T-helper 2 cell treated with Interferon-gamma antibody and Interleukin-4, amounts not matched to agents 5 μg/mL and 100 μg/mL, for 36 hours (primary cell): ENCODE results near the gene PLA2G2D.

Experiments
- DNase-seq: peaks from one replicate; pipeline ENCODE4 v3.0.0; 2021; ENCODE audit warnings: low spot score
- H3K27ac Mint-ChIP-seq: one replicate; pipeline ENCODE4 v1.8.0; 2021; ENCODE audit warnings: mild to moderate bottlenecking, mixed read lengths
- H3K27me3 Mint-ChIP-seq: one replicate; pipeline ENCODE4 v1.8.0; 2021; ENCODE audit warnings: low read depth, mixed read lengths
- H3K36me3 Mint-ChIP-seq: one replicate; pipeline ENCODE4 v1.8.0; 2021; ENCODE audit warnings: low read depth, mixed read lengths
- H3K4me1 Mint-ChIP-seq: one replicate; pipeline ENCODE4 v1.8.0; 2021; ENCODE audit warnings: low read depth, mixed read lengths
- H3K4me3 Mint-ChIP-seq: one replicate; pipeline ENCODE4 v1.8.0; 2022; ENCODE audit warnings: mild to moderate bottlenecking, moderate library complexity, mixed read lengths
- H3K9me3 Mint-ChIP-seq: one replicate; pipeline ENCODE4 v1.8.0; 2021; ENCODE audit warnings: mixed read lengths

Gene PLA2G2D

DNA sequence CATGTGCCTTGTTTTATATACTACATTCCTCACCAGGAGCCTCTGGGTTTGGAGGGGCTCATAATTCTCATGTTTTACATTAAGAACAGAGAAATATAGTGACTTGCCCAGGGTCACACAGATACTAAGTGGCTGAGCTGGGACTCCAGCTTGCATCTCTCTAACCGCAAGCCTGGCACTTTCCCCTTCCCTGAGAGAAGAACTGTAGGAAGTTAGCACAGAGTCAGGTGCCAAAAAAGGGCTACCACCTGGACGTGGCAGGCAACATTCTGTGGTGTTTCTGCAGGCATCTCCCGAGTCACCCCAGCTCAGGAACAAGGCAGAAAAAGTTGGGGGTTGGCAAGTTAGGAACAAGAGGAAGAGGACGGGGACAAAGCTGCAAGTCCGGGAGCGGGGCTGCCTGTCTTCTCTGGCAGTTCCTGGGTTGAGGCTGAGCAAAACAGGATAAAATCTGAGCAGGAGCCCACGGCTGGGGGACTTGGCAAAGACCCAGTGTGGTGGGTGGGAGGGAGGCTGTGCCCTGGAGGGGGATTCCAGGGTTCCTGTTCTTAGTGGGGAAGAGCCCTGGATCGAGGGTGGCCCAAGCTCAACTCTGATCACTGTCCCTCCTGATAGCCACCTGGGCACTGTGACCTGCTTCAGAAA, 39.6 kb downstream of the PLA2G2D start:
- Mint-ChIP-seq H3K36me3 (no peaks in the 10 kb centered on the region), H3K27me3 (peaks cover 39% of the 10 kb centered on the region), H3K9me3 (no peaks in the 10 kb centered on the region), H3K27ac (no peak overlapping the region), H3K4me3 (no peak overlapping the region), H3K4me1 (peaks cover 7% of the 10 kb centered on the region)
- DNase-seq = no peak

DNA sequence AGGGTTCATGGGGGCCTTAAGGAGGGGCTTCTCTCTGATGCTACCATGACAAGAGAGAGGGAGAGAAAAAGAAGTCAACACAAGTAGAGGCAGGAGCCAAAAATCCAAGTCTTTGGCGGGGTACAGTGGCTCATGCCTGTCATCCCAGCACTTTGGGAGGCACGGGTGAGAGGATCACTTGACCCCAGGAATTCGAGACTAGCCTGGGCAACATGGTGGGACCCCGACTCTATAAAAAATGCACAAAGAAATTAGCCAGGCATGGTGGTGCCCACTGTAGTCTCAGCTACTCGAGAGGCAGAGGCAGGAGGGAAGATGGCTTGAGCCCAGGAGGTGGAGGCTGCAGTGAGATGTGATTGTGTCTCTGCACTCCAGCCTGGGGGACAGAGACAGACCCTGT, 40.6 kb downstream of the PLA2G2D start:
- peaks cover 40% of the 10 kb centered on the region for H3K27me3 Mint-ChIP-seq

DNA sequence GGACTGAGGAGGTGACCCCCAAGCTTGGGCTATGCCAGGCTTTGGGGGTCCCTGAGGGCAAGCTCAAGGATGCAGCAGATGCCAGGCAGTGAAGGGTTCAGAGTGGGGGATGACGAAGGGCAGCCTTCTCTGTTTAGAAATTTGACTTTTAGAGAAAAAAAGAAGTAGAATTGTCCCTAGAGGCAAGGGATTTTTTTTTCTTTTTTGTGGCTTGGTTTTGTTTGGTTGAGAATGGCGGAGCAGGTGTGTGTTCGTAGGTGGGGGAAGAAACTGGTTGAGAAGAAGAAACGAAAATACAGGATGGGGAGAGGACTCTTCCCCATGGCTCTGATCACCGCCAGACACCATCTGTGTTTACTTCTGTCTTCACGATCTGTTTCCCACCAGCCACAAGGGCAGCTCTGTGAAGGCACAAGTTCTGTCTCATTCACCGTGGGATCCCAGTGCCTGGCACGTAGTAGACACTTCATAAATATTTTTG, 41.1 kb downstream of the PLA2G2D start:
- Mint-ChIP-seq H3K9me3 (no peaks in the 10 kb centered on the region), H3K27ac (no peak overlapping the region), H3K27me3 (peaks cover 40% of the 10 kb centered on the region), H3K36me3 (no peaks in the 10 kb centered on the region), H3K4me1 (peaks cover 7% of the 10 kb centered on the region), H3K4me3 (no peak overlapping the region)
- no peak for DNase-seq

More for the DNA sequence above, 40.6 kb downstream of the PLA2G2D start:
- Mint-ChIP-seq H3K27ac (no peak overlapping the region), H3K9me3 (no peaks in the 10 kb centered on the region), H3K4me1 (peaks cover 7% of the 10 kb centered on the region), H3K4me3 (no peak overlapping the region), H3K36me3 (no peaks in the 10 kb centered on the region)
- no peak for DNase-seq

DNA sequence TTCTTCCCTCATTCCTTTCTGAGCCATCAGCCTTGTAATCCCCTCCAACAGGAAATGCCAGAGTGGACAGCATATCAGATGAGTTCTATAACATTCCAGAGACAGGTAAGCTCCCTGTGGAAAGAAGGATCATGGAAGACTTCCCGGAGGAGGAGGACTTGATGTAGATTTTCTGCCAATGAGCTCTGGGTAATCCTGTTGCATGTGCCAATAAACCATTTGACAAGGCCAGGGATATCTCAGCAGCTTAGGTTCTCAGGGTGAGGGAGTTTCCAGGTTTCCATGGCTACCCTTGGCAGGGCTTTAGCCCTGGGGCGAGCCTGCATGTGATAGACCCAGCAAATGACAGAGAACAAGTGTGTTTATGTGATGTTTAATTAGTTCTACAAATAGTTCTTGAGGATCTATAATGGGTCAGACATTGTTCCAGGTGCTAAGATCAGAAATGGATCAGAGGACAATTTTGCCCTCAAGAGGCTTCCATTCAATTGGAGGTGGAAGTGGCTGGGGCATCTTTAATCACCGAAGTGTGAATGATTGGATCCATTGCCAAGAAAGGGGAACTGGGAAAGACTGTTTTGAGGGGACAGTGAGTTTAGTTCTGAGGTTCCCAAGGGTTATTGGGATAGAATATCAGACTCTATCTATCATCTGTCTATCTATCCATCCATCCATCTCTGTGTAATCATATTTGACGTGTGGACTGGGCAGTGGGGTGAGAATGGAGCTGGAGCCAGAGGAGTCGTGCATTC, 42.5 kb downstream of the PLA2G2D start:
- DNase-seq = no peak
- Mint-ChIP-seq H3K4me3 (no peak overlapping the region), H3K27ac (no peak overlapping the region), H3K36me3 (no peaks in the 10 kb centered on the region), H3K4me1 (peaks cover 7% of the 10 kb centered on the region), H3K9me3 (no peaks in the 10 kb centered on the region), H3K27me3 (peaks cover 35% of the 10 kb centered on the region)

DNA sequence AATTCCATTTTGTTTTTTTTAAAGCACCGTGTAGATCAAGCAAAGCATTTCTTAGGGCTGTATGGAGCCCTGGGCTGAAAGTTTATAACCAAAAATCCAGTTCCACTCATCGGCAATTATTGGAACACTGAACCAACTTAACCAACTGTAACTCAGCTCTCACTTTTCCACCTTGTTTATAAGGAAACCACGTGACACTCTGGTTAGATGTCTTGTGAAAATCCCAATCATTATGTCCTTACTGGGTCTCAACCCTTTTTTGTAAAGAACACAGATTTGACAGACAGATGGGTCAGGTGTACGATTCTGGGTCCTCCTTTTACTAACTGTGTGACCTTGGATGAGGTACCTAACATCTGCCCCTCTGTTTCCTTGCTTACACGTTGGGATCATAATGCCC, 43.1 kb downstream of the PLA2G2D start:
- no peak overlapping the region for H3K27ac Mint-ChIP-seq
- H3K9me3 Mint-ChIP-seq = no peaks in the 10 kb centered on the region
- H3K36me3 Mint-ChIP-seq = no peaks in the 10 kb centered on the region
- H3K4me1 Mint-ChIP-seq = peaks cover 4% of the 10 kb centered on the region
- H3K4me3 Mint-ChIP-seq = no peak overlapping the region
- DNase-seq = no peak
- H3K27me3 Mint-ChIP-seq = peaks cover 31% of the 10 kb centered on the region

DNA sequence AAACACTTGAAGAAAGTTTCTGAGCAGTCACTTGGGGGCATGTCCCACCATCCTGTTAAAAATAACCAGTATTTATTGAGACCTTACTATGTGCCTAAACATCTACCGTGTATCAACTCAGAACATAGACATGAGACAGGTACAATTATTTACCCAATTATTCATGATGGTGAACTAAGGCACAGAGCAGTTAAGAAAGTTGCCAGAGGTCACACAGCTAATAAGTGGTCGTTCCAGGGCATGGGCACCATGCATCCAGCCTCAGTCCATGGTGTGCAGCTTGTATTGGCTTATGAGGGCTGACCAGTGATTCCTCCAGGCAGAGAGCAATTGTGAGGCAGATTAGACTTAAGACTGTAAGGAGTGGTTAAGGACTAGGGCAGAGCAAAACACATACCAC, 44.0 kb downstream of the PLA2G2D start:
- peaks cover 27% of the 10 kb centered on the region for H3K27me3 Mint-ChIP-seq
- H3K4me1 Mint-ChIP-seq = no peaks in the 10 kb centered on the region
- no peaks in the 10 kb centered on the region for H3K36me3 Mint-ChIP-seq
- no peaks in the 10 kb centered on the region for H3K9me3 Mint-ChIP-seq
- no peak overlapping the region for H3K27ac Mint-ChIP-seq
- no peak overlapping the region for H3K4me3 Mint-ChIP-seq
- DNase-seq = no peak

DNA sequence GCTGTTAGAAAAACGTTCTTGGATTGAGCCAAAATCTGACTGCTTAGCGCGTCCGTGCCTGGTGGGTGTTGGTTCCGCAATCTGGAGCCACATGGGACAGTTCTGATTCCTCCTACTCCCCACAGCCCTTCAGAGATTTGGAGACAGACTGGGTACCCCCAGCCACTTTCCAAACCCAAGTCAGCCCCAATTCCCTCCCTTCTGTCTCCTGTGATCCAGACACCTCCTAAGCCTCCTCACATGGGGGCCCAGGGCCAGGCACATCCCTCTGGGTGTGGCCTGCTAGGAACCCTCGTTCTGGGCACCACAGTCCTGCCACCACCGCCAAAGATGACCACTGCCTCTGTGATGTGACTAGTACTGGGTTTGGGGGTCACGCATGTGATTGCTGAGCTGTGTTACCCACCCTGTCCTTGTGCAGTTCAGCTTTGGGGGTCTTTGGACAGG, 44.6 kb downstream of the PLA2G2D start:
- H3K4me1 Mint-ChIP-seq = no peaks in the 10 kb centered on the region
- H3K36me3 Mint-ChIP-seq = no peaks in the 10 kb centered on the region
- peaks cover 24% of the 10 kb centered on the region for H3K27me3 Mint-ChIP-seq
- H3K27ac Mint-ChIP-seq = no peak overlapping the region
- H3K9me3 Mint-ChIP-seq = no peaks in the 10 kb centered on the region
- DNase-seq = no peak
- H3K4me3 Mint-ChIP-seq = no peak overlapping the region

DNA sequence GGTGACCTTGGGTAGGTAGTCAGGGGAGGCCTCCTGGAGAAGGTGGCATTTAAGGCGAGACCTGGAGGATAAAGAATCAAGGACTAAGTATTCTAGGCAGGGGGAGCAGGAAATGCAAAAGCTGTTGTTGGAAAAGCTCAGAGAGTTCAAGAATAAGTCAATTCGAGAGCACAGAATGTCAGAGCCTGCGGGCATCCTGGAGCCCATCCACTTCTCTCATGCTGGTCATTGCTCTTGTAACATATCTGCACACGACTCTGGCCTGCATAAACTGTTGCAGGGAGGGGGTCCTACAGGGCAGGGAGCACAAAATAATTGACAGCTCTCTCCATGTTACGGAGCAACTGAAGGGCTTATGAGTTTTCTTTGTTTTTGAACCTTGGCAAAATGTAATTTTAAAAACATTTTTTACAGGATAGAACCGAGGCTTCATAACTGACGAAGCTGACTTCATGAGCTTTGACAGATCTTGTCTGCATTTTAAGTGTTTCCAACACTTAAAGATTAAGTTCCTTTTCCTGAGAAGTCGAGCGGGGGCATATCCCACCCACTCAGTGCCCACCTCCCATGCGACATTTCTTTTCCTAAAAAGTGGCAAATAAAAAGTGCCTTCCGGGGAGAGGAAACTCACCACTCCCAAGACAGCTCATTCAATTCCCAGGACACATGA, 45.1 kb downstream of the PLA2G2D start:
- no peaks in the 10 kb centered on the region for H3K36me3 Mint-ChIP-seq
- no peak overlapping the region for H3K27ac Mint-ChIP-seq
- H3K4me3 Mint-ChIP-seq = no peak overlapping the region
- H3K27me3 Mint-ChIP-seq = peaks cover 24% of the 10 kb centered on the region
- DNase-seq = no peak
- no peaks in the 10 kb centered on the region for H3K4me1 Mint-ChIP-seq
- no peaks in the 10 kb centered on the region for H3K9me3 Mint-ChIP-seq

DNA sequence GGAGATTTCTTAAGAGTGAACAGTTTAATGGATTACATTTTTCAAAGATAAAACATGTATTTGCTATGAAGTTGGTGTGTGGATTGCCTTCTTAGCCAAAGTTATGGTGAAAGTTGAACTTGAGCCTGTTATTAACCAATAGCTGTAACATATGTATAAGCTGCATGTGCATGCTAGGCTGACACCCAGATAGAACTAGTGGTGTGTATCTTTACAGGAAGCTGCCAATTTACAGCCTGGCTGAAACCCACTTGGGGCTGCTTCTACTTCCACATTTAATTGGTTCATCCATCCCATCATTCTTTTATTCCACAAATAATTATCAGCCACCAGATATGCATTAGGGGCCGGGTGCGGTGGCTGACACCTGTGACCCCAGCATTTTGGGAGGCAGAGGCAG, 46.1 kb downstream of the PLA2G2D start:
- Mint-ChIP-seq H3K27me3 (peaks cover 15% of the 10 kb centered on the region), H3K4me1 (no peaks in the 10 kb centered on the region), H3K27ac (no peak overlapping the region), H3K9me3 (no peaks in the 10 kb centered on the region), H3K36me3 (no peaks in the 10 kb centered on the region), H3K4me3 (no peak overlapping the region)
- DNase-seq = no peak

DNA sequence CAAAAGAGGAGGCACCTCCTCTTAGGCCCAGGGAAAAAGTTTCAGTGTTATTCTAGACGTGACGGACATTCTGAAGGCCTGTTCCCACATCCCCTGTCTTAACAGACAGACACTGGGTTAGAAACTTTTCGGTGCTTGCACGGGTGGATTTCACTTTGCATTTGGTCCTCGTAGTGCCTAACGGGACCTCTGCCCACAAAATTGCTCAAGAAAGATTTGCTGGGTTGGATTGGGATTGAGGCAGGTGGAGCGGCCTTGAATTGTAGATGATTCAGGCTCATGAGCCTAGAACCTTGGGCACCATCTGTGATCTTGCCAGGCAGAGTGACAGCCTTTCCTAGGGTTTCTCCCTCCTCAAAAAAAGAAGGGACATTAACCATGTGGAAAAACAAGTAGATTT, 46.6 kb downstream of the PLA2G2D start:
- Mint-ChIP-seq H3K27me3 (peaks cover 10% of the 10 kb centered on the region), H3K4me3 (no peak overlapping the region), H3K27ac (no peak overlapping the region), H3K36me3 (no peaks in the 10 kb centered on the region), H3K9me3 (no peaks in the 10 kb centered on the region), H3K4me1 (no peaks in the 10 kb centered on the region)
- no peak for DNase-seq

DNA sequence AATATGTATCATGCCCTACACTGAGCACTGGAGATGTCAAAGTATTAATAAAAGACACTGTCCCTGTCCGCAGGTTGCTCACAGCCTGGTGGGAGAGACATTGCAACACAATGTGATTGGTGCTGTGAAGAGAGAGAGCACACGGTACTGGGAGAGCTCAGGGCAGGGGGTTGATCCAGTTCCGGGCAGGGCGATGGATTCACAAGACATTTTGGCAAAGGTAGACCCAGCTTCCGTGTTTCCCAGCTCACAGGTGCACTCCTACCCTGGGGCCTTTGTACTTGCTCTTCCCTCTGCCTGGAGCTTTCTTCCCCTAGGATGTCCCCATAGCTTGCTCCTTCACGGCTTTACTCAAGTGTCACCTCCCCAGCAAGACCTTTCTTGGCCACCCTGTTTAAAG, 47.9 kb downstream of the PLA2G2D start:
- Mint-ChIP-seq H3K9me3 (no peaks in the 10 kb centered on the region), H3K36me3 (no peaks in the 10 kb centered on the region), H3K4me1 (no peaks in the 10 kb centered on the region), H3K27me3 (peaks cover 4% of the 10 kb centered on the region), H3K4me3 (no peak overlapping the region), H3K27ac (no peak overlapping the region)
- no peak for DNase-seq

DNA sequence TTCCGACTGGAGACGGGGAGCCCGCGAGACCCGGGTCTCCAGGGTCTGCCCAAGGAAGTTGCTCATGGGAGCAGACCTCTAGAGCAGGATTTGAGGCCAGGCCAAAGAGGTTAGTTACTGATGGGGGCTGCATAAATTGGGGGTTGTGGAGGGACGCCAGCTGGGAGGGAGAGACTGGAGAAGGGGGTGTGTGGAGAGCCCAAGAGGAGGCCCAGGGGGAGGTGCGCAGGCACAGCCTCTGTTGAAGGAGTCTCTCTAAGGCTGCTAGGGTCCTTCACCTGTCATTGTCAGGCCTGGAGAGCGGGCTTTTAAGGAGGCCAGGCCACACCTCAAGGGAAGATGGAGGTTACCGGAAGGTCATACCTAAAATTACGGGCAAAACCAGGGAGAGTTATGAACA, 49.0 kb downstream of the PLA2G2D start:
- H3K36me3 Mint-ChIP-seq = no peaks in the 10 kb centered on the region

DNA sequence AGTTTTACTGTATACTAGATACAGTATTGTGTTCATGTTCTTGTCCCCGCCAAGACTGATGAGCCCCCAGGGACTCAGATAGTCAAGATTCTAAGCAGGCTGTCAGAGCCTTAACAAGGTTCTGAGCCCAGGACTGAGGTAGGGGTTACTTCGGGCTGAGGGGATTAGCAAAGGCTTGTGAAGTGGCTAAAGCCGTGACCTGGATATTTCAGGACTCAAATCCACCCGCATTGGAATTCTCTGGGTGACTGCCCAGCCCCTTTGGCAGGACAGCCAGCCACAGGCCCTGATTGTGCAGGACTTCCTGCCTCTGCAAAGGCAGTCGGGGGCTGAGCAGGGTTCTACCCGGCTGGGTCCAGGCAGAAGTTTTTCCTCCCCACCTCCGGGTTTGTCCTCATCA, 49.5 kb downstream of the PLA2G2D start, which contains the start of gene PLA2G5:
PLA2G5 (plus strand) TSS at position 321 of the 400 bp plus-strand sequence. CDS start 14,637 bp downstream, outside the sequence.
- H3K27ac Mint-ChIP-seq = no peak within 1 kb of the TSS
- no peak within 1 kb of the TSS for H3K4me3 Mint-ChIP-seq
- DNase-seq = no peak
- no peaks in the 10 kb centered on the region for H3K9me3 Mint-ChIP-seq
- no peaks in the 10 kb centered on the region for H3K36me3 Mint-ChIP-seq
- peaks cover 7% of the 10 kb centered on the region for H3K27me3 Mint-ChIP-seq
- H3K4me1 Mint-ChIP-seq = no peaks in the 10 kb centered on the region

More for the DNA sequence above, 49.0 kb downstream of the PLA2G2D start:
- Mint-ChIP-seq H3K9me3 (no peaks in the 10 kb centered on the region), H3K4me3 (no peak overlapping the region), H3K27me3 (peaks cover 7% of the 10 kb centered on the region), H3K27ac (no peak overlapping the region), H3K4me1 (no peaks in the 10 kb centered on the region)
- no peak for DNase-seq

DNA sequence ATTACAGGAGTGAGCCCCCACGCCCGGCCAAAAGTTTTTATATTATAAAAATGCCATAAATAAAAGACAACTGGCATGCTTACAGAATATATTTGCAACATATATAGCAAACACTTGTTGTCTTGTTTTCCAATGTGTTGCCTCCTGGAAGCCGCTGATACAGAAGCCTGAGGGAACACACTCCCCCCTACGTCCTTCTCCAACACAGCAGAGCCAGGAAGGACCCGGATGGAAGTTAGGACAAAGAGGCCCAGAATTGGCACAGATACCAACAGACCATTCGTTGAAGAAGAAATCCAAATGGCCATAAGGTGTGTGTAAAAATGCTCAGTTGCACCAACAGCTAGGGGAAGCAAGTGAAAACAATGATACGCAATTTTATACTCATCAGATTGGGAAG, 50.6 kb downstream of the PLA2G2D start:
- Mint-ChIP-seq H3K27ac (no peak overlapping the region), H3K9me3 (no peaks in the 10 kb centered on the region), H3K36me3 (no peaks in the 10 kb centered on the region), H3K4me3 (no peak overlapping the region), H3K4me1 (no peaks in the 10 kb centered on the region), H3K27me3 (peaks cover 9% of the 10 kb centered on the region)
- DNase-seq = no peak
